ENCODE data around the gene DHRS11. TPM values are rescaled to one million over a fixed set of nuclear protein-coding genes. Genes with fewer than 3 reads are reported as not detected.

Gene DHRS11
- total and polyA plus RNA-seq, 2 experiments from 2014 or later, result 23.4 to 36.7 TPM

- TF ChIP-seq STAT1 (IDR thresholded peaks at IDR 0.05; ENCODE audit: unreplicated experiment), result no peak
- TF ChIP-seq ZNF331 (CRISPR knock-in tag; IDR thresholded peaks at IDR 0.05; ENCODE audit: low read depth), result no peak
- TF ChIP-seq POLR2AphosphoS5 (IDR thresholded peaks at IDR 0.05; ENCODE audit: low read depth), result peak; percentile 78
These were observed 47.2 kb upstream of the DHRS11 start, which contains the start of gene GGNBP2 (continued) for GRCh38 chr17:36544307-36545076.

- Histone ChIP-seq H3F3A (replicated peaks; ENCODE audit: low read depth) (peaks cover 9% of the 10 kb centered on the region), H3K27ac (ENCODE audit: low read depth) (peak overlapping the region; percentile 92), H3K4me1 (ENCODE audit: insufficient read depth) (peaks cover 24% of the 10 kb centered on the region), H2AFZ (peak overlapping the region; percentile 91), H3K36me3 (ENCODE audit: insufficient read depth) (no peaks in the 10 kb centered on the region), H3K79me2 (replicated peaks; ENCODE audit: insufficient read depth) (peaks cover 55% of the 10 kb centered on the region), H3K27me3 (ENCODE audit: insufficient read depth) (no peaks in the 10 kb centered on the region), H4K20me1 (replicated peaks; ENCODE audit: insufficient read depth) (peaks cover 18% of the 10 kb centered on the region), H3K9me2 (ENCODE audit: insufficient read depth) (no peaks in the 10 kb centered on the region), H3K4me3 (peak overlapping the region; percentile 98), H3K4me2 (peak overlapping the region; percentile 91)
- Mint-ChIP-seq H3K27me3 (ENCODE audit: insufficient read depth, low read depth, poor library complexity) (peaks cover 9% of the 10 kb centered on the region), H3K4me1 (peaks cover 16% of the 10 kb centered on the region; the same call in 2 of the 3 replicates), H3K36me3 (ENCODE audit: low read depth) (peaks cover 4% of the 10 kb centered on the region), H3K9me3 (no peaks in the 10 kb centered on the region), H3K4me3 (peak overlapping the region; percentile 95), H3K27ac (peak overlapping the region; percentile 89; the same call in 1 of the 2 replicates)
- ATAC-seq (peak; percentile 60), DNase-seq (ENCODE audit: low spot score) (no peak)
- no peak for TF ChIP-seq ZNF462 (CRISPR knock-in tag; IDR thresholded peaks at IDR 0.05)
- TF ChIP-seq POLR2AphosphoS5 (IDR thresholded peaks at IDR 0.05; ENCODE audit: low read depth), result peak; percentile 56
These were observed 46.6 kb upstream of the DHRS11 start for GRCh38 chr17:36545077-36545464.
